Loucy (cell line): ENCODE data around the gene ATG16L1.

Experiments
- CTCF ChIP-seq: fragments of 200-600 bp; sonication (generic); conservative IDR thresholded peaks from 2 replicates; pipeline ENCODE4 v1.5.1; 2014; ENCODE audit warnings: mild to moderate bottlenecking, antibody characterized with exemption, low read length
- EZH2phosphoT487 ChIP-seq: fragments of 200-600 bp; IDR thresholded peaks from 2 replicates; pipeline ENCODE4 v1.6.1; 2018; ENCODE audit warnings: antibody characterized with exemption, mild to moderate bottlenecking, moderate library complexity, borderline replicate concordance

- TF ChIP-seq CTCF, result no peak
- TF ChIP-seq EZH2phosphoT487, result no peak
These were observed 56.1 kb downstream of the ATG16L1 start, which contains the start of gene SAG for GRCh38 chr2:233307565-233307964.
